Keratinocyte (primary cell): ENCODE results near the gene CISH. TPM values are rescaled to one million over a fixed set of nuclear protein-coding genes. Genes with fewer than 3 reads are reported as not detected.

Experiments used
- DNase-seq: peaks from one replicate; pipeline ENCODE4 v3.0.0-alpha.2; 2011; ENCODE audit warnings: low read depth, missing footprints, low spot score
- FAIRE-seq: peaks from 2 replicates; lab custom pipeline; 2011; peaks lifted over from hg19 to GRCh38; lab: Jason Lieb, UNC
- H2AFZ ChIP-seq: 2 replicates; pipeline ENCODE4 v1.6.0; 2012; ENCODE audit warnings: low read length, control low read depth, inconsistent platforms; ENCODE audit not compliant: control insufficient read depth
- H3K27ac ChIP-seq: 2 replicates; pipeline ENCODE4 v1.5.1; 2011; ENCODE audit warnings: low read length; ENCODE audit not compliant: control insufficient read depth, insufficient read depth
- H3K27me3 ChIP-seq: 3 replicates; pipeline ENCODE4 v1.6.0; 2011; ENCODE audit warnings: low read length; ENCODE audit not compliant: control insufficient read depth, insufficient read depth; ENCODE audit errors: extremely low read depth
- H3K36me3 ChIP-seq, 2 experiments: 2 replicates in 1 of 2; 3 replicates in 1 of 2; pipeline ENCODE4 v1.5.1; 2011; ENCODE audit warnings: low read length in 2 of 2, mild to moderate bottlenecking in 1 of 2; ENCODE audit not compliant: control insufficient read depth in 2 of 2, insufficient read depth in 2 of 2; ENCODE audit errors: extremely low read depth in 1 of 2
- H3K4me1 ChIP-seq: 3 replicates; pipeline ENCODE4 v1.5.1; 2011; ENCODE audit warnings: low read length; ENCODE audit not compliant: control insufficient read depth, insufficient read depth; ENCODE audit errors: extremely low read depth
- H3K4me2 ChIP-seq: 3 replicates; pipeline ENCODE4 v1.6.0; 2011; ENCODE audit warnings: low read depth, low read length; ENCODE audit not compliant: control insufficient read depth, insufficient read depth; ENCODE audit errors: extremely low read depth
- H3K4me3 ChIP-seq, 3 experiments: fragments of 200-600 bp in 1 of 3; sonication (generic) in 1 of 3; 2 replicates in 2 of 3; 3 replicates in 1 of 3; pipeline ENCODE4 v1.5.1; 2011 to 2016; ENCODE audit warnings: low read length in 3 of 3, mild to moderate bottlenecking in 3 of 3, control low read depth in 2 of 3, inconsistent platforms in 1 of 3, low read depth in 1 of 3, mixed read lengths in 1 of 3, mixed run types in 1 of 3, moderate library complexity in 1 of 3; ENCODE audit not compliant: control insufficient read depth in 2 of 3, insufficient read depth in 2 of 3; ENCODE audit errors: extremely low read depth in 1 of 3
- H3K79me2 ChIP-seq: 2 replicates; pipeline ENCODE4 v1.6.0; 2012; ENCODE audit warnings: low read length; ENCODE audit not compliant: control insufficient read depth, insufficient read depth
- H3K9ac ChIP-seq: 3 replicates; pipeline ENCODE4 v1.6.0; 2011; ENCODE audit warnings: low read length; ENCODE audit not compliant: control insufficient read depth, insufficient read depth; ENCODE audit errors: extremely low read depth
- H3K9me1 ChIP-seq: 3 replicates; pipeline ENCODE4 v1.6.0; 2011; ENCODE audit warnings: low read length; ENCODE audit not compliant: control insufficient read depth, insufficient read depth; ENCODE audit errors: extremely low read depth
- H3K9me3 ChIP-seq: 2 replicates; pipeline ENCODE4 v1.5.1; 2012; ENCODE audit warnings: low read depth, low read length; ENCODE audit not compliant: control insufficient read depth
- H4K20me1 ChIP-seq: 3 replicates; pipeline ENCODE4 v1.6.0; 2011; ENCODE audit warnings: low read length; ENCODE audit not compliant: control insufficient read depth, insufficient read depth; ENCODE audit errors: extremely low read depth
- CTCF ChIP-seq, 3 experiments: IDR thresholded peaks in 1 of 3; conservative IDR thresholded peaks in 1 of 3; optimal IDR thresholded peaks in 1 of 3; 2 replicates in 2 of 3; 3 replicates in 1 of 3; pipeline versions ENCODE3 to v1.5.1; 2011; ENCODE audit warnings: low read length in 3 of 3, mild to moderate bottlenecking in 3 of 3, moderate library complexity in 2 of 3, control low read depth in 1 of 3, inconsistent platforms in 1 of 3; ENCODE audit not compliant: insufficient read depth in 2 of 3; ENCODE audit errors: extremely low read depth in 1 of 3
- EZH2 ChIP-seq: IDR thresholded peaks from one replicate; pipeline ENCODE4 v1.6.1; 2012; ENCODE audit warnings: inconsistent platforms, mild to moderate bottlenecking, low read length, moderate library complexity
- dilution Hi-C: fragments of 300-500 bp; cut with MboI; formaldehyde crosslinking; loops from one replicate; pipeline ENCODE4 v1.7.0; 2020; ENCODE audit warnings: low sequenced_read_pairs; ENCODE audit not compliant: extremely low pct_ligation_motif_present
- polyA plus RNA-seq, 5 experiments: library from polyadenylated mRNA; depleted of rRNA in 3 of 5; stranded (reverse) in 3 of 5; stranded (forward) in 1 of 5; unstranded in 1 of 5; fragments of >200 nt; gene quantifications; 1 replicate in 1 of 5; 2 replicates in 3 of 5; 3 replicates in 1 of 5; pipeline versions ENCODE4 v1.2.1 to v1.2.3, GENCODE V29; 2011 to 2012; ENCODE audit warnings: missing spikeins in 2 of 5, low read depth in 1 of 5, low replicate concordance in 1 of 5

CISH gene
- polyA plus RNA-seq, 1 donor (not counting 4 experiments of a cell fraction or from before 2014, with no cell fraction given), result 1.8 TPM

GRCh38 chr3:50653937-50654595, 42.5 kb upstream of the CISH start:
- no peak overlapping the region for H3K27ac ChIP-seq
- TF ChIP-seq EZH2, result no peak
- TF ChIP-seq CTCF (optimal IDR thresholded peaks at IDR 0.05 in 1 of 3, IDR thresholded peaks at IDR 0.05 in 1 of 3, conservative IDR thresholded peaks at IDR 0.05 in 1 of 3; ENCODE audit: extremely low read depth in 1 of 3, insufficient read depth in 2 of 3, low read length in 3 of 3), result no peak
- H3K9ac ChIP-seq, result no peak overlapping the region
- H3K9me1 ChIP-seq, result no peaks in the 10 kb centered on the region
- DNase-seq, result no peak
- dilution Hi-C loops, result no loop called here
- no peak overlapping the region for H3K4me2 ChIP-seq
- H3K27me3 ChIP-seq, result no peaks in the 10 kb centered on the region
- H2AFZ ChIP-seq, result no peak overlapping the region
- H3K9me3 ChIP-seq, result no peaks in the 10 kb centered on the region
- FAIRE-seq, result no peak
- no peaks in the 10 kb centered on the region for H4K20me1 ChIP-seq
- no peak overlapping the region for H3K4me3 ChIP-seq
- peaks cover 0 to 5% of the 10 kb centered on the region in 2 experiments for H3K36me3 ChIP-seq
- no peaks in the 10 kb centered on the region for H3K79me2 ChIP-seq
- H3K4me1 ChIP-seq, result peaks cover 14% of the 10 kb centered on the region

GRCh38 chr3:50652709-50653108, 41.1 kb upstream of the CISH start:
- H3K27me3 ChIP-seq, result no peaks in the 10 kb centered on the region
- H2AFZ ChIP-seq, result no peak overlapping the region
- no peaks in the 10 kb centered on the region for H3K9me3 ChIP-seq
- no peak overlapping the region for H3K9ac ChIP-seq
- no peaks in the 10 kb centered on the region for H3K79me2 ChIP-seq
- TF ChIP-seq CTCF (optimal IDR thresholded peaks at IDR 0.05 in 1 of 3, IDR thresholded peaks at IDR 0.05 in 1 of 3, conservative IDR thresholded peaks at IDR 0.05 in 1 of 3; ENCODE audit: extremely low read depth in 1 of 3, insufficient read depth in 2 of 3, low read length in 3 of 3) (peak; percentile 55 to 86 (median 63)), EZH2 (no peak)
- no peak overlapping the region for H3K4me2 ChIP-seq
- no peaks in the 10 kb centered on the region for H4K20me1 ChIP-seq
- DNase-seq (no peak), FAIRE-seq (peak; percentile 68)
- no peaks in the 10 kb centered on the region for H3K9me1 ChIP-seq
- no peak overlapping the region for H3K4me3 ChIP-seq
- peaks cover 5% of the 10 kb centered on the region for H3K4me1 ChIP-seq
- H3K27ac ChIP-seq, result no peak overlapping the region
- H3K36me3 ChIP-seq, result peaks cover 6% of the 10 kb centered on the region in 2 experiments
- dilution Hi-C loops, result no loop called here
